HG03520 (cell line): Measurements from ENCODE around the gene ZNF480.
"Not testable (repeated sequence)": the region's sequence is repeated elsewhere in the genome, so short reads cannot be mapped to it uniquely, and the experiment has no call there.

Source experiments
- ATAC-seq: cut with Tn5 transposase; IDR thresholded peaks from one replicate; pipeline ENCODE4 v1.9.1; 2021; ENCODE audit warnings: mild to moderate bottlenecking, moderate library complexity; ENCODE audit not compliant: unreplicated experiment

ZNF480 gene

GRCh38 chr19:52296773-52297600, at the start of gene ZNF480:
TSS of gene ZNF480 (plus strand) at chr19:52297169. CDS start at chr19:52300413, 3,244 bp downstream.
- no peak for ATAC-seq

- no peak for ATAC-seq
Observed at GRCh38 chr19:52248241-52248640, 48.7 kb upstream of the ZNF480 start.

DNA sequence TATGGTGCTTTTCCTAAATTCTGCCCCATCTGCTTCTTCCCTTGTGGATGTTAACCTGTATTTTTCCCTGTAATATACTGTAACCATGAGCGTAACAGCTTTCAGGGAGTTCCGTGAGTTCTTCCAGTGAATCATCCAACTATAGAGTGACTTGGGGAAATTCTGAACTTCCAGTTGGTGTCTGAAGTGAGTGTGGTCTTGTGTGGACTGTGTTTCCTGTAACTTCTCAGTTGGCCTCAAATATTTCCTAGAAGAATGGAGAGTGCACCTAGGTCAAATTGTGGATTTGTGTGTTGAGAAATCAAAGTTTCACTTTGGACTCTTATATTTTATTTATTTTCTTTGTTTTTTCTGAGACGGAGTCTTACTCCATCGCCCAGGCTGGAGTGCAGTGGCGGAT, 38.5 kb upstream of the ZNF480 start:
- no peak for ATAC-seq

DNA sequence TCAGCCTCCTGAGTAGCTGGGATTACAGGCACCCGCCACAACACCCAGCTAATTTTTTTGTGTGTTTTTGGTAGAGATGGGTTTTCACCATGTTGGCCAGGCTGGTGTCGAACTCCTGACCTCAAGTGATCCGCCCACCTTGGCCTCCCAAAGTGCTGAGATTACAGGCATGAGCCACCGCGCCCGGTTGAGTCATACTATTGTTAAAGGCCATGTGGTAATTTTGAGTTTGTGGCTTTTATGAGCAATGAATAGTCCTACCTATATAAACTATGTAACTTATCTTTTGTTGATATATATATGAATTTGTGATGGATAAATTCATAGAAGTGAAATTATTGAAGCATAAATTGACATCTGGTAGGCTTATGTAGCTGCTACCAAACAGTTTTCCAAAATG, 31.4 kb upstream of the ZNF480 start:
- not testable (repeated sequence) for ATAC-seq

DNA sequence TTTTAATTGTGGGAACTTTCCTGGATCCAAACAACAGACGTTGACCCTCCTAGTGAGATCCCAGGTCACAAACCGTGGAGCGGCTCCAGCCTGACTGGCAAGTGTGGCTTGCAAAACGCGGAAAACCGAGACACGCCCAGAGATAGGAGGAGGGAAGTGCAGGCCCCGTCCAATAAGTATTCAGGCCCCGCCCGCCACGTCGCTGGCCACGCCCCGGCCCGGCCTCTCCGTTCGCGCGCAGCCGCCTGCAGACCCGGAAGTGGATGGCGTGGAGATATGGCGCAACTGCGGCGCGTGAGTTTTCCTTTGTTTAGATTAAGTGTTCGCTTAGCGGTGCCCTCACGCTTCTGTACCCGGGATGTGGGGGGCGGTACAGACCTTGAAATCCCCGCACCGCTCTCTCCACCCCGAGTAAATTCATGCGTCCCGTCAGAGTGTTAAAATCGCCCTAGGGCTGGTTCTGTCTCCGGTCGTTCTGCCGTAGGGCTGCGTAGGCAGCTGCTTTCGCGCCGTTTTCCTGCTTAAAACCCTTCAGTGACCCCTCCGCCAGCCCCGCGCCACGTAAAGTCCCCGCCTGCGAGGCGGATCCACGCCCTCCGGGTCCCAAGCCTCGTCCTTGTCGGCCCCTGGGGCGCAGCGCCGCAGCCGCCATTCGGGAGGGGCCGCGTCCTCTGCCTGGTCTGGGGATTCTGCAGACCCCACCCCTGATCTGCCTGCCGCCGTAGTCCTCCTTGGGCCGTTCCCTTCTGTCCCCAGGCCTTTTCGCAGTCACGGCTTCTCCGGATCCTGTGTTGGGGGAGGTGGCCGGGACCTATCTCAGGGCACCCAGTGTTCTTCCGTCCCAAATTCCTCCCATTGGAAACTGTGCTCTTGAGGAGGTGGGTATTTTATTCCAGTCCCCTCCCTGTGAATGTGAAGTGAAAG, 27.4 kb upstream of the ZNF480 start, which contains the start of gene ZNF766:
Gene ZNF766, plus strand, starts transcription at position 250 of the 924 bp plus-strand sequence. Its CDS starts 27 bp downstream, at position 277.
- peak; percentile 93 for ATAC-seq

DNA sequence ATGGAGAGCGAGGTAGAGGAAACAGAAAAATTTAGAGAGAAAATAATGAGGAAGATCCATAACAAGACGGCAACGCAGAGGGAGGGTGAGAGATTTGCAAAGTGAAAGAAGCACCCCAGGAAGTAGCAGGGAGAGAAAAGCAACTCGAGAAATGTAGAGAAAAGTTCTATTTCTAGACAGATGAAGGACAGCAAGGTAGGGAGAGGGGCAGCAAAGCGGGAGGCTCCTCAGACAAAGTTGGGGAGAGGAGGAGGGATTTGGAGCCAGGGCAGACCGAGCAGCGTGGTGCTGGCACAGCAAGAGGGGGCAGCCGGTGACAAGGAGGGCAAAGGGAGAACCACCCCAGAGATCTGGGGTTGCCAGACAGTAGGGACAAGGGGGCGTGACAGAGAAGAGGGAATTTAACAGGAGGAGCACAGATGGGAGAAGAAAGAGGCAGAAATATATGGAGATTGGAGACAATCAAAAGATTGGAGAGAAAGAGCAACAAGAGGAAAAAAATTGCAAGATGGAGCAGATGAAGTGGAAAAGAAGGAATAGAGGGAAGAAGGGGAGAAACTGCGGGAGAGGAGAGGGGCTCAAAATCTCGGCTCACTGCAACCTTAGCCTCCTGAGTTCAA, 26.6 kb upstream of the ZNF480 start:
- ATAC-seq, result no peak

GRCh38 chr19:52273301-52273700, 23.7 kb upstream of the ZNF480 start:
- no peak for ATAC-seq

DNA sequence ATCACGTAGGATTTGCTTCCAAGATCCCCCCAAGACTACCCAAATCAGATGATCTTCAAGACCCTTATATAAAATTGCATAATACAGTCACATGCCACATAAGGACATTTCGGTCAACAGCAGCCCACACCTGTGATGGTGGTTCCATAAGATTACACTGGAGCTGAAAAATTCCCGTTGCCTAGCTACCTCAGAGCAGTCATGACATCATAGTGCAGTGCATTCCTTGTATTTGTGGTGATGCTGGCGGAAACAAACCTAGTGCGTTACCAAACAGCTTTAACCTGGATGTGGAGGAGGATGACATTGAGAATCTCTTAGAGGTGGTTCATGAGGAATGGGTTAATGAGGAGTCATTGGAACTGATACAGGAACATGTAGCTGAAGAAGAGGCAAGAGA, 22.8 kb upstream of the ZNF480 start:
- no peak for ATAC-seq

- no peak for ATAC-seq
Observed at GRCh38 chr19:52275988-52276387, 21.0 kb upstream of the ZNF480 start.

- no peak for ATAC-seq
Observed at GRCh38 chr19:52277471-52277870, 19.5 kb upstream of the ZNF480 start.

- no peak for ATAC-seq
Observed at GRCh38 chr19:52286256-52286655, 10.7 kb upstream of the ZNF480 start.

DNA sequence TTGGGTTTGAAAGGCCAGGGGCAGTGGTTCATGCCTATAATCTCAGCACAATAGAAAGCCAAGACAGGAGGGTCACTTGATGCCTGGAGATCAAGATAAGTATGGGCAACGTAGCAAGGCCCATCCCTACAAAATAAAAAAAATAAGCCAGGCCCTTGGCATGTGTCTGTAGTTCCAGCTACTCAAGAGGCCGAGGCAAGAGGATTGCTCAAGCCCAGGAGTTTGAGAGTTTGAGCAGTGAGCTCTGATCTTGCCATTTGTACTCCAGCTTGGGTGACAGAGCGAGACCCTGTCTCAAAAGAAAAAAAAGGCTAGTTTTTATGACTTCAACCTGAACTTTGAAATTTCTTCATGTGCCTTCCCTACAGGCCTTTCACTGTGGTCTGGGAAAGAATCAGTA, 5.2 kb upstream of the ZNF480 start:
- no peak for ATAC-seq

DNA sequence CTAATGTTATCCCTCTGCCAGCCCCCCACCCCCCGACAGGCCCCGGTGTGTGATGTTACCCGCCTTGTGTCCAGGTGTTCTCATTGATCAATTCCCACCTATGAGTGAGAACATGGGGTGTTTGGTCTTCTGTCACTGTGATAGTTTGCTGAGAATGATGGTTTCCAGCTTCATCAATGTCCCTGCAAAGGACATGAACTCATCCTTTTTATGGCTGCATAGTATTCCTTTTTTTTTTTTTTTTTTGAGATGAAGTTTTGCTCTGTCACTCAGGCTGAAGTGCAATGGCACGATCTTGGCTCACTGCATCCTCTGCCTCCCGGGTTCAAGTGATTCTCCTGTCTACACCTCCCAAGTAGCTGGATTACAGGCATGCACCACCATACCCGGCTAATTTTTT, 4.0 kb upstream of the ZNF480 start:
- ATAC-seq, result not testable (repeated sequence)

- no peak for ATAC-seq
Observed at GRCh38 chr19:52296400-52296772, 583 bp upstream of the ZNF480 start.

GRCh38 chr19:52297601-52298364, 814 bp downstream of the ZNF480 start:
- ATAC-seq, result no peak

GRCh38 chr19:52307275-52307674, 10.3 kb downstream of the ZNF480 start:
- no peak for ATAC-seq

DNA sequence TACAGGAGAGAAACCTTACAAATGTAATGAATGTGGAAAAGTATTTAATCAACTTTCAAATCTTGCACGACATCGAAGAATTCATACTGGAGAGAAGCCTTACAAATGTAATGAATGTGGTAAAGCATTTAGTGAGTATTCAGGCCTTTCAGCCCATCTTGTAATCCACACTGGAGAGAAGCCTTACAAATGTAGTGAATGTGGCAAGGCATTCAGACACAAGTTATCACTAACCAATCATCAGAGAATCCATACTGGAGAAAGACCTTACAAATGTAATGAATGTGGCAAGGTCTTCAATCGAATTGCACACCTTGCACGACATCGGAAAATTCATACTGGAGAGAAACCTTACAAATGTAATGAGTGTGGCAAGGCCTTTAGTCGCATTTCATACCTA, 25.5 kb downstream of the ZNF480 start:
- no peak for ATAC-seq

DNA sequence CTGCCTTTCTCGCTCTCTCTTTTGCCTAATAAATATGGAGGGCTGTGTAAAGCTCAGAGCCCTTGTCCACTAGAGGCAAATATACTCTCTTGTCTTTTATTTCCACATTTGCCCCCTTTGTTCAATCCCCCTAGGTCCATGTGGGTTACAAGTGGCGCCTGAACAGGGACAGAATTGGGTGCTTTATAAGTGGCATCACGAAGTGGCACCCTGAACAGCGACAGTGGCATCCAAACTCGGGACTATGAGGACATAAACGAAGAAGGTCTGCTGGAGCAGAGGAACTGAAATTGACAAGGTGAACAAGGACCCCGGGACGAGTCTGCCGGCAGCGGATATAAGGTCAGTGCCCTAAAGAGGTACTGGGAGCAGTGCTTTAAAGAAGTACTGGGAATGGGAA, 34.8 kb downstream of the ZNF480 start:
- no peak for ATAC-seq

GRCh38 chr19:52335768-52336116, 38.8 kb downstream of the ZNF480 start:
- ATAC-seq, result no peak

DNA sequence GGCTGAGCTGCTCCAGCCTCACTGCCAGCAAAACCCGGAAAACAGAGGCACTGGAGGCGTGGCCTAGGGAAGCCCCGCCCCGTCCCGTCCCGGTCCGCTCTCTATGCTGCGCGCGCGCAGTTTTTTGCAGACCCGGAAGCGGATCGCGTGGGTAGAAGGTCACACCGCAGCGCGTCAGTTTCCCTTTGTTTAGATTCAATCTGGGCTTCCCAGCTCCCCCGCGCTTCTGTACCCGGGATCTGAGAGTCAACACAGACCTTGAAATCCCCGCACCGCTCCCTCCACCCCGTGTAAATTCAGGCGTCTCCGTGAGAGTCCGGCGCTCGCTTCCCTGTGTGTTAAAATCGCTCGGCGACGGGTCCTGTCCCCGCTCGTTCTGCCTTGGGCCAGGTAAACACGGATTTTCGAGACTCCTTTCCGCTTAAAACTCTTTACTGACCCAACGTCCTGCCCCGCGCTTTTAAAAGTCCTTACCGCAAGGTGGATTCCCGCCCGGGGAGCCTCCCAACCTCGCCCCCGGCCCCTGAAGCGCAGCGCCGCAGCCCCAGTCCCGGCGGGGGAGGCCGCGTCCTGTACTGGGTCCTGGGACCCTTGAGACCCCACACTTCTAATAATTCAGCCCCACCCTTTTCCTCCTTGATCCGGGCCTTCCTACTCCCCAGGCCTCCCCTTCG, 39.3 kb downstream of the ZNF480 start, which contains the start of gene ZNF610:
Gene ZNF610, plus strand, starts transcription at position 127 of the 674 bp plus-strand sequence. CDS start 12,930 bp downstream, outside the sequence.
- ATAC-seq, result peak; percentile 51
